ENCODE data around the gene GPR15. TPM values are rescaled to one million over a fixed set of nuclear protein-coding genes. Genes with fewer than 3 reads are reported as not detected.

Gene GPR15
- total and polyA plus RNA-seq, 2 donors = 0.61 TPM; not detected in 1

DNA sequence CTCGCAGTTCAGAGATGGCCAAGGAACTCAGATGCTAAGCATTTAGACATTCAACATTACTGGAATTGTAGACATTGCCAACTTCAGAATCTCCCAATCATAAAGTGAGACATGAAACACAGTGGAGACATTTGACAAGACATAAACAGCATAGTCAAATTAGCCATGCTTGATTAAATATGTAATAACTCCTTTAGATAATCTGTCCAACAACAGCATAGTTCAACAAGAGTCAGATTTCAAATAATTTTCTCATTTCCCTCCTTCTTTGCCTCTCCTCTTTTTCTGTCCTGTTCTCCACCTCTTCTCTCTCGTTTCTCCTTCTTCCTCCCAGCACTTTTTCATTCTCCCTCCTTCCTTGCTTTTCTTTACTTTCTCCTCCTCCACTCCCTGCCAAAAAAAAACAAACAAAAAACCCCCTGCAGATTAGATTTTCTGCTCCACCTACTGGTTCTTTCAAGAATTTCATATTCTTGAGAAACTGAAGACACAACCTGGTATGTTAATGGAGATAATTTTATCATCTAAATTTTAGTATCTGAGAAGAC, 41.5 kb downstream of the GPR15 start:
- no peaks in the 10 kb centered on the region for H3K36me3 ChIP-seq (ENCODE audit: insufficient read depth)
- no peak overlapping the region for H3K27ac ChIP-seq (ENCODE audit: low read depth)
- H3K4me1 ChIP-seq (ENCODE audit: insufficient read depth) = no peaks in the 10 kb centered on the region
- WGBS = 38% methylated on average over 2 of the region's 2 CpGs
- no peak for DNase-seq (ENCODE audit: extremely low spot score)
- H3K4me3 ChIP-seq (ENCODE audit: low read depth, low read length) = no peak overlapping the region

DNA sequence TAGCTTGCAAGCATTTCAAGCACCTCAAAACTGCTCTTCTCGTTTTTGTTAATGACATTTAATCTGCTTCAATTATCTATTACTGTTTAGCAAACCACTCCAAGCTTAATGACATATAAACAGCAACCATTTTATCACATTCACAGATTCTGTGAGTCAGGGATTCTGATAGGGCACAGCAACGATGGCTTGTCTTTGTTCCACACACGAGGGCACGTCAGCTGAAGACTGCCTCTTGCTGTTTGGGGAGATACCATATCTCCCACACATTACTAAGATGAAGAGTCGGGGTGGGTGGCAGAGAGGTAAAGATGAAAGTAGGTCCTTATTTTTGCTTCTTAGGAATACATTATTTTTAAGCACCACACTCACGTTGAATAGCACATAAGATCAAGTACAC, 42.4 kb downstream of the GPR15 start:
- Histone ChIP-seq H3K27ac (ENCODE audit: low read depth) (no peak overlapping the region), H3K4me3 (ENCODE audit: low read depth, low read length) (no peak overlapping the region), H3K4me1 (ENCODE audit: insufficient read depth) (no peaks in the 10 kb centered on the region), H3K36me3 (ENCODE audit: insufficient read depth) (no peaks in the 10 kb centered on the region)
- no peak for DNase-seq (ENCODE audit: extremely low spot score)
- 63% methylated on average over 6 of the region's 6 CpGs for WGBS

DNA sequence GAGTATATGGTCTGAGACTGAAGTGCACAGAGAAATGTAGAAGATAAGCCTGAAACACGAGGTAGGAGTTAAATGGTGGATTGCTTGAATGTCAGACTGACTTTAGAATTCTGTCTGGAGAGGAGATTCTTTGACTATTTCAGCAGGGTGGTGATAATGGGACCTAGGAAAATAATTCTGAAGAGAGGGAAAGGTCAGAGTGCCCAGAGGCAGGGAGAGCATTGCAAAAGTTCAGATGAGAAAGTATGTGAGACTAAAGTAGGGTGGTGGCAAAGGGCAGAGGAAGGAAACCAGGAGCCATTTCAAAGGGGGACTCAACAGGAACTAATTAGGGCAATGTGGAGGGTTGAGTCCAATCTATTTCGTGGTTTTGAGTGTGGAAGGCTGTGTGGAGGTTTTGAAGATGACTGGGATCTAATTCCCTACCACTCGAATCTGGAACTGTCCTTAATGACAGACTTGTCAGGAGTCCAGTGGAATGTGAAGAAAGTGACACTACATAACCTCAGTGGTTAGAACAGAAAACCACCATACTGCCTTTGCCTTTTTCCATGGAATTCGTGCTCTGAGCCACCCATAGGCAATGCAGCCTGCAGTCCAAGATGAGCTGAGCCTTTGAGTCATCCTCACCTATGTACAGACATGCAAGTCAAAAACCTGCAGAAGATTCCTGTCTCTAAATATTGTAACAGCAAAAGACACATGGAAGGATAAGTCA, 45.6 kb downstream of the GPR15 start:
- Histone ChIP-seq H3K36me3 (ENCODE audit: insufficient read depth) (peaks cover 2% of the 10 kb centered on the region), H3K4me1 (ENCODE audit: insufficient read depth) (no peaks in the 10 kb centered on the region), H3K27ac (ENCODE audit: low read depth) (no peak overlapping the region), H3K4me3 (ENCODE audit: low read depth, low read length) (no peak overlapping the region)
- no peak for DNase-seq (ENCODE audit: extremely low spot score)
- WGBS = 81% methylated on average over 4 of the region's 4 CpGs

DNA sequence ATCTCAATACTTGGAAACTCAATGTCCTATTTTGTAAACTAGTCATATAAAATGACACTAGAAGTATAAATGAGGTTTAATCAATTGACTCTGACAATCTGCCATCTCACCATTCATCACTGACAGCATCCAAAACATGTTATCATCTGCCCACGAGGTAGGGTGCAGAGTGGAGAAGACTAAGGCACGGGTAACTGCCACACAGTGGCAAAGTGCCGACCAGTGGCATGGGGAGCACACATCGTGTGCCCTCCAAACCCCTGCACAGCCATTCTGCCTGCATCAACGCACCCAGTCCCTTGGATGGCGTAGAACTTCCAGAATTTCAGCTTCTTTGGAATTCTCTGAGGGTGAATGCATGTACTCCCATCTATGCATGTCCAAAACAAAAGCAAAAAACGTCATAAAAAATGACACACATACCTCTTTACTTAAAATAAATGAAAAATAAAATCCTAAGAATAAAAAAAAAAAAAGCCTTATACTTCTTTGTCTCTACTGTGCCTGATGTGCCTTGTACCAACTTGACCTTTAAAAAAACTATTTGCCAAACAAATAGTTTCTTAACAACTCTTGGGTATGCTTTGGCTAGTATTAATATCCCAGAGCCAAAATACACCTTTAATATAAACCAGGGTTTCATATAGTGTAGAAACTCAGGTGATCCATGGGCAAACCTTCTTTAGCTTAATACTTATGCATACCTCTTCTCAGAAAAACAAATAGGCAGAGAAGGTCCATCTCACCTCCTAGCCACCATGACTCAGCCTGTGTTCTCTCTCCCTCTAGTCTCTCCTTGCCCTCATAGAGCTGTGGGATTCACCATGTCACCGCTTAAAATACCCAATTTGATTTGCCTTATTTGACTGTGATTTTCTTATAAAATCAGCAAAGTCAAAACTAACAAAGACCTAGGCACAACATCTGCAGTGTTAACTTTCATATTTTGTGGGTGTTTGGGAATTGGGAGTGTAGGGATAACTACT, 48.9 kb downstream of the GPR15 start:
- 92% methylated on average over 8 of the region's 8 CpGs for WGBS
- no peak overlapping the region for H3K27ac ChIP-seq (ENCODE audit: low read depth)
- H3K4me1 ChIP-seq (ENCODE audit: insufficient read depth) = no peaks in the 10 kb centered on the region
- peaks cover 2% of the 10 kb centered on the region for H3K36me3 ChIP-seq (ENCODE audit: insufficient read depth)
- DNase-seq (ENCODE audit: extremely low spot score) = no peak
- no peak overlapping the region for H3K4me3 ChIP-seq (ENCODE audit: low read depth, low read length)

DNA sequence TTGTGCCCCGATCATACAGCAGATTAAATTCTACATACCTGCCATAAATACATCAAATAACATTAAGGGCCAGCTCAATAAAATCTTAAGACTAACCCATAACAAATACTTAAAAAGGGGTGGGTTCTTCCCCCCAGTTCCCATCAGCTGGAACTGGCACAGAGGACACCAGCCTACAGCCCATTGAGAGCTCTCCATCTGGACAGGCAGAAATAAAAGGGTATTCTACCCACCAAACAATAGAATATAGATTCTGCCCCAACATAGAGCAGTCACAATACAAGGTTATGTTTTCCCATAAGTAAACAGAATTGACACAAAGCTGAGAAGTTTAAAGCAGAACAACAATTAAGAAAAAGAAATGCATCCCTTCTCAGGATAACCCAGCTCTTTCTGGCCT, 49.7 kb downstream of the GPR15 start:
- Histone ChIP-seq H3K27ac (ENCODE audit: low read depth) (no peak overlapping the region), H3K36me3 (ENCODE audit: insufficient read depth) (peaks cover 2% of the 10 kb centered on the region), H3K4me3 (ENCODE audit: low read depth, low read length) (no peak overlapping the region), H3K4me1 (ENCODE audit: insufficient read depth) (no peaks in the 10 kb centered on the region)
- WGBS = 92% methylated on average over 1 of the region's 1 CpG
- DNase-seq (ENCODE audit: extremely low spot score) = no peak

DNA sequence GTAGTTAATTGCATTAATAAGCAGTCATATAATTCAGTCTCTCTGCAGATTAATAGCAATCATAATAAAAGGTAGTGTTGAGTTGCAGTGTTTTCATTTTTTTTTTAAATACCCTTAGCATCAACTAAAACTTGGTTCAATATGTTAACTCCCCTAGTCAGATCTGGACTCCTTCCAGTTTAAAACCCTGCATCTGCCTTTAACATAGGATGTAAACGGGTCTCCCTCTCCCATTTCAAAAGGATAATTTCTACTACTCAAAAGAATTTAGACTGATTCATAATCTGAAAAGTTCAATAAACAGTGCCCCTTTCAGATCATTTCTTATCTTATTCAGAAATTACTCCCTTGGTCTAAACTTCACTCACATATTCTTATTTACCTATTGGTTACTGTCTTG, 50.3 kb downstream of the GPR15 start:
- DNase-seq (ENCODE audit: extremely low spot score) = no peak
- Histone ChIP-seq H3K4me3 (ENCODE audit: low read depth, low read length) (no peak overlapping the region), H3K27ac (ENCODE audit: low read depth) (no peak overlapping the region), H3K36me3 (ENCODE audit: insufficient read depth) (peaks cover 2% of the 10 kb centered on the region), H3K4me1 (ENCODE audit: insufficient read depth) (no peaks in the 10 kb centered on the region)
- 94% methylated on average over 1 of the region's 1 CpG for WGBS

DNA sequence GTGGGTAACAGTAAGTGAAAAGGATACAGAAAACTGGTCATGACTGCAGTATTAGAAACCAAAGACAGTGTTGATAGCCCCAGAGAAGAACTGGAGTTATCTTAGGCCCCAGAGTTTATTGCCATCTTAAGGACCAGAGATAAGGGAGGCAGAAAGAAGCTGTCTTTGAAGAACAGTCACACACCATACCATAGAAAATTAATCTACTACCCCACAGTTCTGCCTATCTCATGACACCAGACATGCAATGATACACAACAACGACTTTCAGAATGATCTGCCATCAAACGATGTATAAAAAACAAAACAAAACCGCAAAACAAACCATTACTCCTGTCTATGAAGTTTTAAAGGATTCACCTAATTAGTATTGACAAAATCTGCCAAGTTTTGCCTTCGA, 52.0 kb downstream of the GPR15 start:
- WGBS = 82% methylated on average over 4 of the region's 4 CpGs
- peaks cover 2% of the 10 kb centered on the region for H3K36me3 ChIP-seq (ENCODE audit: insufficient read depth)
- no peak overlapping the region for H3K27ac ChIP-seq (ENCODE audit: low read depth)
- no peaks in the 10 kb centered on the region for H3K4me1 ChIP-seq (ENCODE audit: insufficient read depth)
- no peak for DNase-seq (ENCODE audit: extremely low spot score)
- H3K4me3 ChIP-seq (ENCODE audit: low read depth, low read length) = no peak overlapping the region

Small RNA genes lying within 50 kb of the gene (small RNA-seq; reads per million reads assigned to genes)
- not detected for gene RPL38P4

Other genes with a start within 250 kb of the GPR15 start
- not detected for gene OR5H2, start 249.5 kb upstream of the GPR15 start, total RNA-seq
- not detected for gene OR5H2, start 249.5 kb upstream of the GPR15 start, polyA plus RNA-seq
- gene OR5K4, start 178.1 kb upstream of the GPR15 start, total RNA-seq = not detected
- not detected for gene OR5K4, start 178.1 kb upstream of the GPR15 start, polyA plus RNA-seq
- gene OR5K3, start 141.3 kb upstream of the GPR15 start, total RNA-seq = not detected
- not detected for gene OR5K3, start 141.3 kb upstream of the GPR15 start, polyA plus RNA-seq
- not detected for gene OR5K1, start 68.8 kb upstream of the GPR15 start, total RNA-seq
- not detected for gene OR5K1, start 68.8 kb upstream of the GPR15 start, polyA plus RNA-seq
- gene OR5K2, start 34.3 kb upstream of the GPR15 start, total RNA-seq = not detected
- gene OR5K2, start 34.3 kb upstream of the GPR15 start, polyA plus RNA-seq = not detected
- gene CLDND1, start 9.1 kb upstream of the GPR15 start, total RNA-seq = 107 TPM
- 104 TPM for gene CLDND1, start 9.1 kb upstream of the GPR15 start, polyA plus RNA-seq
- 16.2 TPM for gene CPOX, start 61.6 kb downstream of the GPR15 start, total RNA-seq
- 12.4 TPM for gene CPOX, start 61.6 kb downstream of the GPR15 start, polyA plus RNA-seq
- gene ST3GAL6, start 231.4 kb downstream of the GPR15 start, total RNA-seq = 16.7 TPM
- 3.1 TPM for gene ST3GAL6, start 231.4 kb downstream of the GPR15 start, polyA plus RNA-seq

Data from urinary bladder (tissue), 4 donors.